ENCODE results near the gene TRPM3.

Gene TRPM3

GRCh38 chr9:70609542-70610286 is 511.7 kb downstream of the TRPM3 start:
- DNase-seq (ENCODE audit: low spot score), result peak; percentile 73
- no peak for TF ChIP-seq CTCF (IDR thresholded peaks at IDR 0.05)
- H3K27ac ChIP-seq, result peak overlapping the region; percentile 56 to 63
- no peak overlapping the region for H3K4me3 ChIP-seq

- no peak for TF ChIP-seq CTCF (IDR thresholded peaks at IDR 0.05)
These were observed 512.4 kb downstream of the TRPM3 start for GRCh38 chr9:70609011-70609410.

GRCh38 chr9:70607926-70608325 is 513.5 kb downstream of the TRPM3 start:
- DNase-seq (ENCODE audit: low spot score), result no peak
- TF ChIP-seq CTCF (IDR thresholded peaks at IDR 0.05), result no peak
- Histone ChIP-seq H3K27ac (no peak overlapping the region), H3K4me3 (no peak overlapping the region)

More at GRCh38 chr9:70609011-70609410, 512.4 kb downstream of the TRPM3 start:
- H3K4me3 ChIP-seq, result no peak overlapping the region
- H3K27ac ChIP-seq, result peak overlapping the region in 1 of 2 donors; percentile 56
- DNase-seq (ENCODE audit: low spot score), result no peak

GRCh38 chr9:70607329-70607728 is 514.1 kb downstream of the TRPM3 start:
- no peak for TF ChIP-seq CTCF (IDR thresholded peaks at IDR 0.05)
- DNase-seq (ENCODE audit: low spot score), result no peak
- H3K4me3 ChIP-seq, result no peak overlapping the region
- no peak overlapping the region for H3K27ac ChIP-seq

GRCh38 chr9:70603020-70603411 is 518.4 kb downstream of the TRPM3 start:
- TF ChIP-seq CTCF (IDR thresholded peaks at IDR 0.05), result no peak
- DNase-seq (ENCODE audit: low spot score), result no peak
- no peak overlapping the region for H3K4me3 ChIP-seq
- peak overlapping the region; percentile 97 to 98 for H3K27ac ChIP-seq

- peak; percentile 61 for TF ChIP-seq CTCF (IDR thresholded peaks at IDR 0.05)
- H3K27ac ChIP-seq, result peak overlapping the region; percentile 97 to 98
- H3K4me3 ChIP-seq, result peak overlapping the region; percentile 35
- DNase-seq (ENCODE audit: low spot score), result no peak
These were observed 519.0 kb downstream of the TRPM3 start for GRCh38 chr9:70602321-70603019.

Measured in coronary artery (tissue), 2 donors.